Lung (tissue), 12 donors: ENCODE measurements around the gene GINS1. TPM values are rescaled to one million over a fixed set of nuclear protein-coding genes. Genes with fewer than 3 reads are reported as not detected.
A peak's percentile ranks its signal among the peaks of the same experiment; 100 is the strongest.
"Not testable (repeated sequence)": the region's sequence is repeated elsewhere in the genome, so short reads cannot be mapped to it uniquely, and the experiment has no call there.

ENCODE experiments used
- ATAC-seq: fragments of 200-7000 bp; cut with Tn5 transposase; one replicate; pipeline ENCODE4 v1.9.1; 2020; ENCODE audit warnings: moderate number of reproducible peaks; ENCODE audit not compliant: insufficient read depth, low FRiP score
- DNase-seq, 3 donors: peaks; one replicate each; pipeline ENCODE4 v3.0.0-alpha.2; 2013 to 2017
- H3K27ac ChIP-seq, 2 donors: one replicate each; pipeline ENCODE4 v1.5.1; 2013; ENCODE audit warnings: mild to moderate bottlenecking in 2 of 2, moderate library complexity in 2 of 2, control low read depth in 1 of 2, inconsistent platforms in 1 of 2, low read depth in 1 of 2, low read length in 1 of 2
- H3K27me3 ChIP-seq, 3 donors: one replicate each; pipeline ENCODE4 v1.5.1; 2013; ENCODE audit warnings: low read length in 2 of 3; ENCODE audit not compliant: control insufficient read depth in 3 of 3, insufficient read depth in 3 of 3
- H3K36me3 ChIP-seq, 4 donors: one replicate each; pipeline ENCODE4 v1.5.1; 2013; ENCODE audit warnings: low read length in 4 of 4, mild to moderate bottlenecking in 1 of 4, moderate library complexity in 1 of 4; ENCODE audit not compliant: control insufficient read depth in 4 of 4, insufficient read depth in 4 of 4
- H3K4me1 ChIP-seq, 5 donors: one replicate each; pipeline ENCODE4 v1.5.1; 2013; ENCODE audit warnings: low read length in 5 of 5, mild to moderate bottlenecking in 2 of 5, moderate library complexity in 1 of 5; ENCODE audit not compliant: control insufficient read depth in 5 of 5, insufficient read depth in 5 of 5
- H3K4me3 ChIP-seq: one replicate; pipeline ENCODE4 v1.5.1; 2013; ENCODE audit warnings: mild to moderate bottlenecking, control low read depth, moderate library complexity
- H3K9ac ChIP-seq, 2 donors: one replicate each; pipeline ENCODE4 v1.5.1; 2013; ENCODE audit warnings: low read length in 2 of 2, control low read depth in 1 of 2; ENCODE audit not compliant: insufficient read depth in 1 of 2
- H3K9me3 ChIP-seq, 4 donors: one replicate each; pipeline ENCODE4 v1.5.1; 2013; ENCODE audit warnings: low read length in 3 of 4, mild to moderate bottlenecking in 1 of 4, moderate library complexity in 1 of 4; ENCODE audit not compliant: control insufficient read depth in 4 of 4, insufficient read depth in 3 of 4
- CTCF ChIP-seq: IDR thresholded peaks from 2 replicates; pipeline ENCODE4 v1.5.1; 2012; ENCODE audit warnings: mild to moderate bottlenecking; ENCODE audit errors: control extremely low read depth, extremely low read depth
- WGBS, 2 donors: extraction: QIAGEN DNeasy Blood & Tissue Kit; methylation state at CpG; one replicate each; pipeline ENCODE4 v1.1.7; 2013; 5-methylcytosine and 5-hydroxymethylcytosine counted together
- polyA plus RNA-seq, 2 donors: library from polyadenylated mRNA; stranded (reverse); fragments of 200-250 nt; gene quantifications; one replicate each; pipeline ENCODE4 v1.2.1, GENCODE V29; 2013
- total RNA-seq, 2 donors: library from RNA; depleted of rRNA in 1 of 2; stranded (reverse); fragments of >200 nt in 1 of 2; gene quantifications; one replicate each; pipeline ENCODE4 v1.2.1, GENCODE V29; 2014 to 2021
- donor health status: control.
- donor health status: control.
- donor health status: Bipolar disorder and iron deficiency.
- donor health status: healthy.
- donor health status: DM: yes; HTN: yes; CAD: no.

The GINS1 gene
- total and polyA plus RNA-seq, 4 donors: 0.87 to 3.3 (median 2.4) TPM

DNA sequence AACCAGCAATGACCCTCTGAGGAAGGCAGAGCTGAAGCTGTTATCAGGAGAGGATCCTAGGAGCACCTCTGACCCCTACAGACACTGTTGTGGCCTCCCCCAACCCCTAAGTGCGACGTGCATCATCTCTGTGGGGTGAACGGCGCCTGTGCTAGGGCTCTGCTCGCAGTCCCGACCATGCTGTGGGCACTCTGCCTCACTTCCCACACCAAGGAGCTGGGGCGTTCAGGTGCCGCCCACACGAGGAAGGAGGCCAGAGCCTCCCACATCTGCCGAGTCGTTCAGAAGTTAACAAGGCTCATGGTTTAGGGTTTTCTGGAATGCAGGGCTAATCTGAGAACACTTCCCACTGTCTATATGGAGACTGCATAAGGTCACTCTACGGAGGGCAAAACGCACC lies 62.1 kb downstream of the GINS1 start:
- Histone ChIP-seq H3K4me3 (no peak overlapping the region), H3K4me1 (no peaks in the 10 kb centered on the region), H3K27me3 (no peaks in the 10 kb centered on the region), H3K36me3 (peaks cover 0 to 30% (median 21%) of the 10 kb centered on the region in 4 donors), H3K9me3 (peaks cover 0 to 1% (median 0%) of the 10 kb centered on the region in 4 donors), H3K27ac (no peak overlapping the region), H3K9ac (no peak overlapping the region)
- WGBS, 2 donors: 89% methylated on average over 13 of the region's 13 CpGs
- ATAC-seq (no peak), DNase-seq (no peak)
- TF ChIP-seq CTCF: no peak

- Histone ChIP-seq H3K4me1 (no peaks in the 10 kb centered on the region), H3K27me3 (no peaks in the 10 kb centered on the region), H3K4me3 (no peak overlapping the region), H3K9ac (no peak overlapping the region), H3K36me3 (peaks cover 0 to 30% (median 19%) of the 10 kb centered on the region in 4 donors), H3K27ac (no peak overlapping the region), H3K9me3 (peaks cover 0 to 1% (median 0%) of the 10 kb centered on the region in 4 donors)
- DNase-seq (peak in 2 of 3 donors; percentile 14 to 44), ATAC-seq (no peak)
- no peak for TF ChIP-seq CTCF
- WGBS, 2 donors: 63 to 74% methylated on average over 13 of the region's 13 CpGs
These were observed 62.6 kb downstream of the GINS1 start for GRCh38 chr20:25470045-25470444.

GRCh38 chr20:25471020-25471419 lies 63.5 kb downstream of the GINS1 start:
- WGBS, 2 donors: 94 to 95% methylated on average over 7 of the region's 7 CpGs
- TF ChIP-seq CTCF: no peak
- Histone ChIP-seq H3K27me3 (no peaks in the 10 kb centered on the region), H3K4me1 (no peaks in the 10 kb centered on the region), H3K9ac (no peak overlapping the region), H3K27ac (no peak overlapping the region), H3K36me3 (peaks cover 0 to 26% (median 17%) of the 10 kb centered on the region in 4 donors), H3K4me3 (no peak overlapping the region), H3K9me3 (peaks cover 0 to 1% (median 0%) of the 10 kb centered on the region in 4 donors)
- ATAC-seq: no peak
- no peak for DNase-seq

GRCh38 chr20:25473297-25473696 lies 65.8 kb downstream of the GINS1 start:
- H3K36me3 ChIP-seq: peaks cover 0 to 29% (median 17%) of the 10 kb centered on the region in 4 donors
- H3K4me1 ChIP-seq, DNase-seq, H3K9ac ChIP-seq, H3K27ac ChIP-seq, H3K9me3 ChIP-seq, H3K27me3 ChIP-seq, ATAC-seq, H3K4me3 ChIP-seq: not testable (repeated sequence)
- 94 to 99% methylated on average over 2 of the region's 2 CpGs for WGBS, 2 donors
